Central memory CD4-positive, alpha-beta T cell (primary cell): ENCODE results near the gene CERS5.
A peak's percentile ranks its signal among the peaks of the same experiment; 100 is the strongest.

Experiments
- DNase-seq: peaks from one replicate; pipeline ENCODE4 v3.0.0; 2022

Gene CERS5

DNA sequence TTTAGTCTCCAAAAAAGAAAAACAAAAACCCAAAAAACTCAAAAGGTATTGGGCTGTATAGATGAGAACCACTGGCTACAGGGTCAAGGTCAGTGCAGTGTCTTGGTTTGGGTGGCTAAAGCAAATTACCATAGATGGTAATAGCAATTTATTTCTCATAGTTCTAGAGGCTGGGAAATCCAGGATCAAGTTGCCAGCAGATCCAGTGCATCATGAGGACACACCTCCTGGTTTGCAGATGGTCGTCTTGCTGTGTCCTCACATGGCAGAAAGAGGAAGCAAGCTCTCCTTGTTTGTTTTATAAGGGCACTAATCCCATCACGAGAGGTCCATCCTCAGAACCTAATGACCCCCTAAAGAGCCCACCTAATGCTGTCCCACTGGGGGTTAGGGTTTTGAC is 44.0 kb downstream of the CERS5 start:
- DNase-seq = no peak

DNA sequence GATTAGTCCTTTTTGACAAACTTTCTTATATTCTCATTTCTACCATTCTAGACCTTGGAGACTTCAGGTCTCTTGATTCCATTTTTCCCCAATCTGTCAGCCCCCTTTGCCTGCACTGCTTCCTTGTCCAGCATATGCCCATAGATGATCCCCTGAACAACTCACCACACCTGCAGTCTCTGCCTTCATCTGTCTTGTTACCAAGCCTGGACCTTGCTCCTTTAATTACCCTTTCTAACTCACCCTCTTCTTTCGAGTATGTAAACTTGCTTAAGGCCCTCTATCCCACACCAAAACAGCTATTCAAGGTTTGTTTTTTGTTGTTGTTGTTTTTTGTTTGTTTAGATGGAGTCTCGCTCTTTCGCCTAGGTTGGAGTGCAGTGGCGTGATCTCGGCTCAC is 45.5 kb downstream of the CERS5 start:
- no peak for DNase-seq

DNA sequence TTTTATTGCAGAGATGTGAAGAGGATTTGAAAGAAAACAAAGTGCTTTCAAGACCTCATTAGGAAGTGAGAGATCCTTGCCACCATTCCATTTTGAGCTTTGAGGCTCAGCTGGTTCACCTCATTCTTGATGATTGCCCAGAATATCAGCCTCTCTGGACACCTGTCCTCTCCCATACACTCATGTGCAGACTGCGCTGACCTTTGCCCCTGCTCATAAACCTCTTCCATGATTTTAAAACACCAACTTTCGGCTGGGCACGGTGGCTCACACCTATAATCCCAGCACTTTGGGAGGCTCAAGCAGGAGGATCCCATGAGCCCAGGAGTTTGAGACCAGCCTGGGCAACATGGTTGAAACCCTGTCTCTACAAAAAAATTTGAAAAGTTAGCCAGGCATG is 46.2 kb downstream of the CERS5 start:
- no peak for DNase-seq

DNA sequence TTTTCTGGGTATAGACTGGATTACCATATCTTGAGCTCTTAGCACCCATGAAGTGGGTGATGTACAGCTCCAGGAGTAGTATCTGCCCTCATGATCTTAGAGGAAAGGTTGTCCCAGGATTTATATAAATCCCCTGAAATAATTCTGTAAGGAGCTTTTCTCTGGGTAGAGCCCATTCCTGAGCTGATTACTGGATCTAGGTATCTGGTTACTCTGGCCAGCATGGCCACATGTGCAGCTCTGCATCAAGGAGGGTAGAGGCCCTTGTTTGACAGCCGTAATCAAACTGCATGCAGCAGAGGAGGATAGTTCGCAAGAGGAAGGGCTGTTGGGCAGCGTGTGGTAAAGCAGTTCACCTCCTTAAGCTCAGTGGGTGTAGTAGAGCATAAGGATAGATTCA is 46.6 kb downstream of the CERS5 start:
- DNase-seq = no peak

DNA sequence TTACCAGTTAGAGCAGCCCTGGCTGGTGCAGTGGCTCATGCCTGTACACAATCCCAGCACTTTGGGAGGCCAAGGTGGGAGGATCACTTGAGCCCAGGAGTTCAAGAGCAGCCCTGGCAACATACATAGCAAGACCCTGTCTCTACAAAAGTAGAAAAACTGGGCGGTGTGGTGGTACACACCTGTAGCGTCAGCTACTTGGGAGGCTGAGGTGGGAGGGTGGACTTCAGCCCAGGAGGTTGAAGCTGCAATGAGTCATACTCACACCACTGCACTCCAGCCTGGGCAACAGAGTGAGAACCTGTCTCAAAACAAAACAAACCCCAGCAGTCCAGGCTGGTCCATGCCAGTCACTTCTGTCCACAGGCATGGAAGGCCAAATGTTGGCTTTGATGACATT is 47.8 kb downstream of the CERS5 start:
- DNase-seq = no peak

DNA sequence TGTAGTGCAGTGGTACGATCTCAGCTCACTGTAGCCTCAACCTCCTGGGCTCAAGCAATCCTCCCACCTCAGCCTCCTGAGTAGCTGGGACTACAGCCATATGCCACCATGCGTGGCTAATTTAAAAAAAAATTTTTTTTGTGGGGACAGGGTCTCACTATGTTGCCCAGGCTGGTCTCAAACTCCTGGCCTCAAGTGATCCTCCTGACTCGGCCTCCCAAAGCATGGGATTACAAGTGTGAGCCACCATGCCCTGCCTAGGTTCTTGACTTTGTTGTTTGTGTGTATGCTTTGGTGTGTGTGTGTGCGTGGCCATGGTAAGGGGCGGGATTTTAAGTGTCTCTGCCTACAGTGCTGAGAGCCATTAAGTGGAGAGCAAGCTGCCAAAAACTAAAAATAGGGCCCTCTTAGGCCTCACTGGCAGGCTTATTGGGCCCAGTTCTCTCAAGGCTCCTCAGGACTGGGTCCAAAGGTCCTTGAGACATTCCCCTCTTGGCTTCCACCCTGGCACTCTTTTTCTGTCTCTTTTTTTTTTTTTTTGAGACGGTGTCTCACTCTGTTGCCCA is 50.0 kb downstream of the CERS5 start:
- no peak for DNase-seq

DNA sequence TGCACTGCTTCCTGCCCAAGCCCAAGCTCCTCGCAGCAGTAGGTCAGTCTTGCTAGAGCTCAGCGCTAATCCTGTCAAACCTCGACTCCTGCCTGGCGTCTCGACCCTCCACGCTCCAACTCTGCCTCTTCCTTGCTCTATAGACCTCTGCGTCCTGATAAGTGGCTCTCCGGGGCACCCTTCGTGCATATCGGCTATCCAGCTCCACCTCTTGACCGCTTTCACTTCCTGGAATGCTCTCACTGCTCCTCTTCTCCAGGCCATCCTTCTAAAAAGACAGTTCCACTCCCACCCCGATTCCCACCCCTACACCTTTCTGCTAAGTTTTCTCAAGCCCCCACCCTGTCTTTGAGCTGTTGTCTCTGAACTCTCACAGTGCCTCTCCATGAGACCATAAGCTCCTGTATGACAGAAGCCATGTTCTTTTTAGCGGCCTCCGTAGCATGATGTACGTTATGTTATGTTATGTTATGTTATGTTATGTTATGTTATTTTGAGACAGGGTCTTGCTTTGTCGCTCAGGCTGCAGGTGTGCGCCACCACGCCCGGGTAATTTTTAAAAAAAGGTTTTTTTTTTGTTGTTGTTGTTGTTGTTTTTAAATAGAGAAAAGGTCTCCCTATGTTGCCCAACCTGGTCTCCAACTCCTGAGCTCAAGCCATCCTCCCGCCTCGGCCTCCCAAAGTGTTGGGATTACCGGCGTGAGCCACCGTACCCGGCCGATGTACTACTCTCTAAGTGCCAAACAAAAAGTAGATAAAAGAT is 54.5 kb downstream of the CERS5 start:
- no peak for DNase-seq

DNA sequence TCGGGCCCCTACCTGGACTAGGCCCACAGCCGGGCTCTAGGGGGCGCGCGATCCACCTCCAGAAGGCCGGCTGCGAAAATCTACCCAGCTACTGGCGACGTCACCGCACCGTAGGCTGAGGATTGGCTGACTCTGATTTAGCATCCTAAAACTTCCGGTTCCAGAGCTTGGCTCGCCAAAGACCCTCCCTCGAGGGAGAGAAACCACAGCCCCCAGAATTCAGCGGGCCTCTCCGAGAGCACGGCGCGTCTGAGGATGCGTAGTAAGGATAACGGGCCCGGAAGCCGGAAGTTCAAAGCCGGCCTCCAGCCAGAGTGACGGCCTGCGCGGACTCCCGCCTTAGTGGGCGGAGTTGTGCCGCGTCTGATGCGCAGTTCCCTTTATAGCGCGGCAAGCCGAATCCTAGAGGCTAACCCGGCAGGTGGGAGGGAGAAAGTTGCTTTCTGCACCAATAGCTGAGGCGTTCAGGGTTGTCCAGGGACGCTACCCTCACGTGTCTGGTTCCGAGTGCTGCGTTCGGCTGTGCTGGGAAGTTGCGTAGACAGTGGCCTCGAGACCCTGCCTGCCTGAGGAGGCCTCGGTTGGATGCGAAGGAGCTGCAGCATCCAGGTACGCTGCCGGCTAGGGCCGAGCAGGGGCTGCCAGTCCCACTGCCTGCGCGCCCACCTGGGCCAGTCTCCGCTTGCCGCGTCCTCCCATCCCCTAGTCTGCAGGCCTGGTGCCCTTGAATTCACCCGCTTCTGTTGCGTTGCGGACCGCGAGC is 55.3 kb downstream of the CERS5 start, which contains the start of gene COX14:
TSS of gene COX14 (plus strand) at position 544 of the 763 bp plus-strand sequence. CDS start 7,808 bp downstream, outside the sequence.
- DNase-seq = peak; percentile 100

DNA sequence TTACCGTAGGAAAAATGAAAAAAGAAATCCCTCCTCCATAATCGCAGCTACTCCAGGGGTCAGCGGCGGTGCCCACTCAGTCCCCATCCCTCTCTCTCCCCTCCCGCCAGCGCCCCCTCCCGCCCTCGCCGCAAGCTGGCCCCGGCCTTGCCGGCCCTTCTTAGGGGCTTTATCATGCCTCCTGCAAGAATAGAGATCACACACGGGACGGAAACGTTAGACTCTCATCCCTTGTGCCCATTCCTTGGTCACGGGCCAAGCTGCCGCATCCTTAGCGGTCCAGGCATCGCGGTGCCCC is 55.8 kb downstream of the CERS5 start:
- DNase-seq = no peak

DNA sequence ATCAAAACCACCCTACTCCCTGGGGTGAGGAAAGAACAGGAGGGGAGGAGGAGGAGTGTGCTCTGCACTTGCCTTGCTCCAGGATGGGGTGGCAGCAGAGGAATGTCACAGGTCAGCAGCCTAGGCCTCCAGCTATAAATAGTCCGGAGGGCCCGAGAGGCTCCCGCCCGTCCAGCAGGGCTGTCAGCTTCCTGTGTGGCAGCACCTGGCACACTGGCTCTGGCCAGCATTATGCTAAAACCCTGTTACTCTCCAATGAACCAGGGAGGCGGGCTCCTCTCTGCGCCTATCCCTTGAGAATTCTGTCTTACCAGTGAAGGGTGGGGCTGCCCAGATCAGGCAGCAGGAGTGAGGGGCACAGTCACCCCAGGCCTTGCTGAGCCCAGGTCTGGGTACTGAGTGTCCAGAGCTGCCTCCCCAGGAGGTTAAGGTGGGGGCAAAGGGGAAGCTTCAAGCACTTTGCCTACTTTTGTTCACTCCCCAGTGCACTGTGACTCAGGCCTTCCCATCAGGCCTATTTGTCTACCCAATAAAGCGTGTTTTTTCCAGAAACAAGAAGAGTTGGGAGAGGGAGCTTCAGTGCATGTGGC is 56.3 kb downstream of the CERS5 start:
- DNase-seq = no peak

DNA sequence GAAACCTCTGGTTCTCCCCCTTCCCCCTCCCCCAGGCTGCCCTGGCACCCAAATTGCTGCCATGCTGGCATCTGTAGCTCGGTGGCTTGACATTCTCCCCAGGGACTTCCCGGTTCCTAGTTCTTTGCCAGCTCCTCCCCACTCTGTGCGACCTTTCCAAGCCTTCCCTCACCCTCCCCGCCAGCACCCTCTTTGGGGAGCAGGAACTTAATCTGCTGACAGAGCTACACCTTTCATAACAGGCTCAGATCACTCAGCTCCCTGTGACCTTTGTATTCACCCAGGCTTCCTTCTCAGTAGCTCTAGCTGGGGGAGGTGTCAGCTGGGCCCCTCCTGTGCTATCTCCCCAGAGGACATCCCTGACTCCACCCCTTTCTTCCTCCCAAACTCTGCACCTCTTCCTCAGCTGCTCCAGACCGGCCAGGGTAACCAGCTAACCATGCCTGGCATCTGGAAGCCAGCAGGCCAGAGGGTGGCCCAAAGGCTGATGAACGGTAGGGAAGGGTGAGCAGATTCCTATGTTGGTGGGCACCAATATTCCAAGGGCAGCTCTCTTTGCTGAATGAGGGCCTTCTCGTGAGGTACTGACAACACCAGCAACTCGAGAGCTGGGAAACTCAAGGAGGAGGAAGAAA is 56.9 kb downstream of the CERS5 start:
- no peak for DNase-seq

DNA sequence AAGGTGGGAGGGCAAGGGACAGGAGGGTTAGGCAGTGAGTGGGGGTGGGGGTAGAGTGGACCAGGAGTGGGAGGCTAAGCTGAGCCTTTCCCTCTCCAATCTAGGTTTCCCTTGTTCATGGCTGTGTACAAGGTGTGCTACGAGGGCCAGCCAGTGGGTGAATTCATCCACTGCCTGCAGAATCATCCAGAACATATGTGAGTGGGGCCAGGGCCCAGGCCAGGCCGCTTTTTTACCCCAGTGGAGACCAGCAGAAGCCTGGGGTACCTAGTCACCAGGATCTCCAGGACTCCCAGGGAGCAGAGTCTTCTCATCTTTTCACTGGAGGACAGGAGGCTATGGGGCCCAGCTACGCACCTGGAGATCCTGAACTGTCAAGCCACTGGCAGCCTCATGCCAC is 57.9 kb downstream of the CERS5 start:
- no peak for DNase-seq

DNA sequence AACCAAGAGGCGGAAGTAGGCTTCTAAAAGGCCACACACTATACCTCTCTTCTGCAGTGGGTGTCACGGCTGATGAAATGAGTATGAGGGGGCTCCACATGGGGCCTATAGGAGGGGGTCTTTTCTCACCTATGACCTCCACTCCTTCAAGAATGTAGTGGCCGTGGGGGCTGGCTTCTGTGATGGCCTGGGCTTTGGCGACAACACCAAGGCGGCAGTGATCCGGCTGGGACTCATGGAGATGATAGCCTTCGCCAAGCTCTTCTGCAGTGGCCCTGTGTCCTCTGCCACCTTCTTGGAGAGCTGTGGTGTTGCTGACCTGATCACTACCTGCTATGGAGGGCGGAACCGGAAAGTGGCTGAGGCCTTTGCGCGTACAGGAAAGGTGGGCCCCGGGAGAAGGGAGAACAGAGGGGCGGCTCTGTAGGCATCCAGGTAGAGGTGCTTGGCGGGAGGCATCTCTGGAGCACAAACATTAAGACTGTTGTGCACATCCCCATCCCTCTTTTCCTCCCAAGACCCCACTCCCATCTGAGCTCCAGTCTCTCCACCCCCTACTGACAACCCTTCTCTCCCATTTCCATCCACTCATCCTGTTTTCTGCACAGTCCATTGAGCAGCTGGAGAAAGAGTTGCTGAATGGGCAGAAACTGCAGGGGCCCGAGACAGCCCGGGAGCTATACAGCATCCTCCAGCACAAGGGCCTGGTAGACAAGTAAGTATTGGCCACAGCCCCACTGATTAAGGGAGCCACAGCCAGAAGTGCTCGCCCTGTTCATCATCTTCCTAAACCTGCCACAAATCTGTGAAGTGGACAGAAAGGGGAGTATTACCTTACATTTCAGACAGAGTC is 59.5 kb downstream of the CERS5 start:
- DNase-seq = no peak

DNA sequence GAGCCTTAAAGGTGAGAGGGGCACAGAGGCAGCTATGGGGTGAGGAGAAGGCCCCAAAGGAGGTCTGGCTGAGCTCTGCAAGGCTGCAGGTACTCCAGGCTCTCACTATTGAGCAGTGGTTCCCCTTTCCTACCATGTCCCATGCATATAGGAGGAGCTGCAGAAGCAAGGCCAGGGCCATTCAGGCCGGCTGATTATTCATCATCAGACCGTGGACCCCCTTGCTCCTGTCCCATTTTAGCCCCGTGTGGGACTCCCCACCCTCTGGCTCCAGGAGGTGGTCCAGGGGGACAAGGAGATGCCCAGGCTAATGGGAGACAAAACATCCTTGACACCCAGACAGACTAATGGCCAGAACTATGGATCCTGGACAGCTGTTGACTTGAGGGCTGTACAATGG is 60.3 kb downstream of the CERS5 start:
- no peak for DNase-seq

DNA sequence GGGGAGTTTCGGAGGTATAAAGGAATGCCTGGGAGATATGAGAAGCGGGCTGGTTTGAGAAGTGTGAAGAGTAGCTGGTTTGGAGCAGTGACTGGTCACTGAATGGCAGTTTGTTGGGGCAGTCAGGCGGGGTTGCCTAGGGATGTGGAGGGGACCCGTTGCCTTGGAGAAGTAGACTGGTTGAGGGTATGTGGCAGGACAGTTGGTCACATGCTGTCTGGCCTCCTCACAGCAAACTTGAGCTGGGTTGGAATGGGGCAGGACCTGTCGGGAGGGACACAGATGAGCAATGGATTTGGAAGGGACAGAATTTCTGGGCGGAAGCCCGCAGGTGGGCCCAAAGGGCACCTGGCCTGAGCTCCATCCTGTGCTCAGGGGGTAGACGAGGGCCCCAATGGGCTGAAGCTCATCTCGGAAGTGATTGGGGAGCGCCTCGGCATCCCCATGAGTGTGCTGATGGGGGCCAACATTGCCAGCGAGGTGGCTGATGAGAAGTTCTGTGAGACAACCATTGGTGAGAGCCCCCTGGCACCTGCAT is 61.2 kb downstream of the CERS5 start:
- DNase-seq = no peak

DNA sequence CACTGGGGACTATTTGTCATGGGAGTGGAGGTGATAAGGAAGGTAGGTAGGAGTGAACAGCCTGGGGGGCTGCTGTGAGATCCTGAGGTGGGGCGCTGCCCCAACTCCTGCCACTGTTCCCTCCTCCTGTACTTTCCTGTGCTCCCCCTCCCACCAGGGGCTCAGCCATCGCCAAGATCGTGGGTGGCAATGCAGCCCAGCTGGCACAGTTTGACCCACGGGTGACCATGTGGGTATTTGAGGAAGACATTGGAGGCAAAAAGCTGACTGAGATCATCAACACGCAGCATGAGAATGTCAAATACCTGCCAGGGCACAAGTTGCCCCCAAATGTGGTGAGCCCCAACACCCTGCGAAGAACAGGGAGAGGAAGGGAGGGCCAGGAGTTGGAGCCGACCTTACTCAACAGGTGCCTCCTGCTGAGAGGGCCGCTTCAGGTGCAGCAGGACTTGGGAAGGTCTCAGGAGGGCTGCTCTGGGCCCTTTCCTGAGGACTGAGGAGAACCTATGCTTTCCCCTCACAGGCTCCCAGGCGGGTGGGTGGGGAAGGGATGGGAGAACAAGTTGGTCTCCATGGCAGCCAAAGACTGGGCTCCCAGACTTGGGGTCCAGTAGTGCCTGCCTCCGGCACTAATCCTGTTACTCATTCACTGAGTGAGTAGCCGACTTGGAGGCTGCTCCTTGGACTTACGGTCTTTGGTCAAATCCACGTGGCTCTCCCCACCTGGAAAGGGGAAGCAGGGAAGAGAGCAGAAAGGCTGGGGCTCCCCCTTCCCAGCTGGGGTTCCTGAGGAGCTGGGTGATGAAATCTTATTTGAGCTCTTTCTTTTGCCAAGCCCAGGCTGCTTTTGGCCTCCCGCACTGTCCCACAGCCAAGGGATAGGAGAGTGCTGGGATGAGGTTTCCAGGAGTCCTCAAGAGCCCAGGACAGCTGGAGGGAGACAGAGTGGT is 62.5 kb downstream of the CERS5 start:
- DNase-seq = no peak

DNA sequence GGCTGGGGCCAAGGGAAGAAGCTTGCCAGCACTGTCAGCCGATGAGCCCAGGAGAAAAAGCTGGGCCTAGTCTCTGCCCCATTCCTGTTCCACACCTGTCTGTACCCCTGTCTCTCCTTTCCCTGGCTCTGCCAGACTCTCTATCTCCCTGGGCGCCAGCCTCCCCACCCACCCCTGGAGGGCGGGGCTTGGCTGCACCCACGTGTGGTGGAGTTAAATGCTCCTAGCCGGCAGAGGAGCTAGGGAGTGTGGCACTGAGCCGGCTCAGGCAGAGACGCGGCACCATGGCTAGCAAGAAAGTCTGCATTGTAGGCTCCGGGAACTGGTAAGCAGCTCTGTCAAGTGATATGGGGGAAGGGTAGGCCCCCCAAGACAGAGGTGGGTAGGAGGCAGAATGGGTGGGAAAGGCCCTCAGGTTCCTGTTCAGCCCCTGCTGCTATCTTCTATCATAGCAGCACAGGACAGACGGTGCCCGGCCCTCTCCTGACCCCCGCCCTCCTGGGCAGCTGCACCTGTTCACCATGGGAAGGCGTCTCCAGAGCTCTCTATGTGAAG is 63.3 kb downstream of the CERS5 start, which contains the start of gene GPD1:
TSS of gene GPD1 (plus strand) at position 242 of the 555 bp plus-strand sequence. CDS start at position 285, 43 bp downstream.
- no peak for DNase-seq

DNA sequence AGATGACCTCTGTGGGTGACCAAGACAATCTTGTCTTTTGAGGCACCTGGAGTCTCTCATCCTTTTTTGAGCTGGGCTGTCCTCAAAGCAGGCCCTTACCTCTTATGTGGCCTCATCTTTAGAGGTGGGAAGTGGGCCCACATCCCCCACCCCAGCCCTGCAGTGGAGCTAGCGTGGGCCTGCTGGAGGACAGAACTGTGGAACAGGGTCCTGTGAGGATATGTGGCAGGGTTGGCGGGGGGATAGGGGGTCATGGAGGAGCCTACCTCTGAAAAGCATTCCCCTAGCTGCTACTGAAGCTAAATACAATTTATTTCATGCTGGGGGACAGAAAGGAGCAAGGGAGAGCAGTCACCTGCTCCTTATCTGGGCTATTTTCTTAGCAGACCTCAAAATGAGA is 63.8 kb downstream of the CERS5 start:
- DNase-seq = no peak

DNA sequence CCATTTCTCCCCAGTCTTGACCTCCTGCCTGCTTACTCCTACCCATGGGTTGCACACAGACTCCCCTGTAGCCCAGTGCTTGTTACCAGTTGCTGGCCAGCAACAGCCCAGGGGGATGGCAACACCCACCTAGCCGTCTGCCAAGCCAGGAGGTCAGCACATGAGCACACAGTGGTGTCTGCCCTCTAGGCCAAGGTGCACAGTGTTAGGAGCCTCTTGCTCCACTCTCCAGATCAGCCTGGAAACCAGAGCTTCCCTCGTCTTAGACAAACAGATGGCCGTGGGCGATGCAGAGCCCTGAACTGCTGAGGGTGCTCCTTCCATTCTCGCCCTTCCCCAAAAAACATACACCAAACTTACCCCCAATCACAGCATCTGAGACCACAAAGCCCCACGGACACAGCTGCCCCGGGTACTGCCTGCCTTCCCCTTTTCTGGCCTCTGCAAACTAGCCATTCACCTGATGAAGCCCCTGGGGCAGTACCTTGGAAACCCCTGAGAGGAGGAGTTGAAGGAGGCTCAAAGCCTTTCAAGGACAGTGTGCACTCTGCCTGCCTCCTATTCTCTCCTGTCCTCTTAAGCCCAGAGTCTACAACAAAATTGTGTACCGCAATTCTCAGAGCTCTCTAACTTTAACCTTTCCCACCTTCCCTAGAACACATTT is 64.4 kb downstream of the CERS5 start:
- no peak for DNase-seq

DNA sequence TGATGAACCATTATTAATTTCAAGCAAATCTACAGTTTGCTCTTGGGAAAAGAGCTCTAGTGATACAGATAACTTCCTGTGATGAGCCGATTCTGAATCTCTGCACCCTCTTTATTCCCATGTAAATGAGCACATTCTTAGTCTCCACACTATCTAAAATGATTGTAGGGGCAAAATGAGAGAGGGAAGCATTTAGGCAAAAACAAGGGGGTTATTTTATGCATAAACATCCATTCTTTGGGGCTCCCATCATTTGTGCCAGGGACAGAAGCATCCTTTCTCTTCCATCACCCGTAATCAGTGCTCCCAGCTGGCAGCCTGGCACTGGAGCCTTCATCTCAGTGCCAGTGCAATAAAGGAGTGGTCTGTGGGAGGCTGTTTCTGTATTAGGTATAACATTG is 65.0 kb downstream of the CERS5 start:
- no peak for DNase-seq
